DND-41 (cell line): ENCODE measurements around the gene F13A1.

Experiments
- ATAC-seq: fragments of 200-7000 bp; cut with Tn5 transposase; 3 replicates; pipeline ENCODE4 v1.9.1; 2021; ENCODE audit warnings: low read depth; ENCODE audit not compliant: insufficient read depth
- DNase-seq: peaks from one replicate; pipeline ENCODE4 v3.0.0-alpha.2; 2020
- H2AFZ ChIP-seq: 2 replicates; pipeline ENCODE4 v1.6.0; 2012; ENCODE audit warnings: low read depth, low read length
- H3K27ac ChIP-seq: 2 replicates; pipeline ENCODE4 v1.5.1; 2012; ENCODE audit warnings: low read length, inconsistent platforms
- H3K27me3 ChIP-seq: fragments of 200-600 bp; sonication (generic); 2 replicates; pipeline ENCODE4 v1.6.0; 2012; ENCODE audit warnings: low read length, mild to moderate bottlenecking, inconsistent platforms; ENCODE audit not compliant: insufficient read depth, poor library complexity
- H3K36me3 ChIP-seq: 2 replicates; pipeline ENCODE4 v1.5.1; 2012; ENCODE audit warnings: low read length, inconsistent platforms; ENCODE audit not compliant: insufficient read depth
- H3K4me1 ChIP-seq: 2 replicates; pipeline ENCODE4 v1.5.1; 2012; ENCODE audit warnings: mild to moderate bottlenecking, low read length; ENCODE audit not compliant: insufficient read depth
- H3K4me2 ChIP-seq: 2 replicates; pipeline ENCODE4 v1.6.0; 2012; ENCODE audit warnings: mild to moderate bottlenecking, moderate library complexity, low read length, inconsistent platforms; ENCODE audit not compliant: insufficient read depth
- H3K4me3 ChIP-seq, 2 experiments: fragments of 200-600 bp in 1 of 2; shearing (Covaris generic) in 1 of 2; 2 replicates each; pipeline ENCODE4 v1.5.1; 2012 to 2016; ENCODE audit warnings: inconsistent platforms in 2 of 2, low read length in 2 of 2, mild to moderate bottlenecking in 2 of 2, low read depth in 1 of 2, moderate library complexity in 1 of 2
- H3K79me2 ChIP-seq: 2 replicates; pipeline ENCODE4 v1.6.0; 2012; ENCODE audit warnings: low read length, inconsistent platforms; ENCODE audit not compliant: insufficient read depth
- H3K9ac ChIP-seq: 2 replicates; pipeline ENCODE4 v1.6.0; 2012; ENCODE audit warnings: low read depth, mild to moderate bottlenecking, inconsistent platforms, low read length, moderate library complexity
- H3K9me3 ChIP-seq: 2 replicates; pipeline ENCODE4 v1.5.1; 2012; ENCODE audit warnings: low read length, moderate library complexity, mild to moderate bottlenecking, inconsistent platforms; ENCODE audit not compliant: insufficient read depth, severe bottlenecking
- H4K20me1 ChIP-seq: 2 replicates; pipeline ENCODE4 v1.6.0; 2012; ENCODE audit warnings: low read length; ENCODE audit not compliant: insufficient read depth
- EZH2 ChIP-seq: IDR thresholded peaks from 3 replicates; pipeline ENCODE4 v1.6.1; 2012; ENCODE audit warnings: borderline replicate concordance, low read depth, mild to moderate bottlenecking, moderate library complexity, low read length, inconsistent platforms; ENCODE audit not compliant: severe bottlenecking
- TF ChIP-seq, protein P1 (sequence below): IDR thresholded peaks from 2 replicates; pipeline ENCODE4 v1.5.1; 2012; ENCODE audit warnings: borderline replicate concordance, low read length, moderate library complexity, mild to moderate bottlenecking; ENCODE audit not compliant: poor library complexity, severe bottlenecking; ENCODE audit errors: extremely low read depth

F13A1 gene

DNA sequence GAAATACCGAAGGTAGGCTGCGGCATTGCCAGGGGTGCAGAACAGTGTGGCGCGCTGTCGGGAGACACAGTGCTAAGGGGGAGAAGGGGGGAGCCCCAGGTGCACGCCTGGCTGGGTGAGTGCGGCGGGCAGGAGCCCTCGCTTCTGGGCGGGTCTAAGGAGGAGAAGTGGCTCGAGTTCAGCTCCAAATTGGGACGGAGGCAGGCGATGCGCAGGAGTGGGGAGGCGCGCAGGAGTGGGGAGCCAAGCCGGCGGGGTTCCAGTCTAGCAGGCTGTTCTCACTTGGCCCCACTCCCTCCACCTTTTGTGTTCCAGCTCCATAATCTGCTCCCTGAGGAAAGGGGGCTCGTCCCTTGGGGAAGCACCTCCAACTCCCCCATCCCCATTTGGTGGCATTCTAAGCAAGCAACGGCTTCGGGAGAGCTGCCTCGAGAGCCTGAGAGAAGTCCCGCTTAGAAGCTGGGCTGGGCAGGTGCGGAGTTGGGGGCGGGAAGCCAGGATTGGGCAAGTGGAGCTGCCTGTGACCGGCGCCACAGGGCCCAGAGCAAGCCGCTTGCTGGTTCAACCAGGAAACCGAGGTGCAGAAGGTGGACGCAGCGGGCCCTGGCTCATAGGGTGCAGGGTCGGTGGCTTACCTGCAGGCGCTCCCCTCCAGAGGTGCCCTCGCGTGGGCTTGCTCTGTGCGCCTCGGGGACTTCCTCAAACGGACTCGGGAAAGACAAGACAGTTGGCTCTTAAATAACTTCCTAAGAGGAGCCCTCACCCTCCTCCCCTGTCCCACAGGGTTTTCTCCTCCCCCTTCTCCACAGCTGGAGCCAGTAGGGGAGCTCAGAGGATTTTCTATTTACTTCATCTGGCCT, at the start of gene F13A1:
Gene F13A1 (minus strand): TSS at position 711 of the 860 bp plus-strand sequence. CDS start 1,998 bp downstream, outside the sequence.
- ATAC-seq (no peak), DNase-seq (no peak)
- no peaks in the 10 kb centered on the region for H3K79me2 ChIP-seq
- no peaks in the 10 kb centered on the region for H3K4me1 ChIP-seq
- no peaks in the 10 kb centered on the region for H3K9me3 ChIP-seq
- H3K9ac ChIP-seq: no peak within 1 kb of the TSS
- no peaks in the 10 kb centered on the region for H3K36me3 ChIP-seq
- no peak within 1 kb of the TSS for H3K27ac ChIP-seq
- peaks cover 29% of the 10 kb centered on the region for H3K27me3 ChIP-seq
- TF ChIP-seq, protein P1, sequence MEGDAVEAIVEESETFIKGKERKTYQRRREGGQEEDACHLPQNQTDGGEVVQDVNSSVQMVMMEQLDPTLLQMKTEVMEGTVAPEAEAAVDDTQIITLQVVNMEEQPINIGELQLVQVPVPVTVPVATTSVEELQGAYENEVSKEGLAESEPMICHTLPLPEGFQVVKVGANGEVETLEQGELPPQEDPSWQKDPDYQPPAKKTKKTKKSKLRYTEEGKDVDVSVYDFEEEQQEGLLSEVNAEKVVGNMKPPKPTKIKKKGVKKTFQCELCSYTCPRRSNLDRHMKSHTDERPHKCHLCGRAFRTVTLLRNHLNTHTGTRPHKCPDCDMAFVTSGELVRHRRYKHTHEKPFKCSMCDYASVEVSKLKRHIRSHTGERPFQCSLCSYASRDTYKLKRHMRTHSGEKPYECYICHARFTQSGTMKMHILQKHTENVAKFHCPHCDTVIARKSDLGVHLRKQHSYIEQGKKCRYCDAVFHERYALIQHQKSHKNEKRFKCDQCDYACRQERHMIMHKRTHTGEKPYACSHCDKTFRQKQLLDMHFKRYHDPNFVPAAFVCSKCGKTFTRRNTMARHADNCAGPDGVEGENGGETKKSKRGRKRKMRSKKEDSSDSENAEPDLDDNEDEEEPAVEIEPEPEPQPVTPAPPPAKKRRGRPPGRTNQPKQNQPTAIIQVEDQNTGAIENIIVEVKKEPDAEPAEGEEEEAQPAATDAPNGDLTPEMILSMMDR: no peak
- no peak for TF ChIP-seq EZH2
- H2AFZ ChIP-seq: no peak within 1 kb of the TSS
- H3K4me2 ChIP-seq: no peak within 1 kb of the TSS
- H4K20me1 ChIP-seq: no peaks in the 10 kb centered on the region
- H3K4me3 ChIP-seq: no peak within 1 kb of the TSS

DNA sequence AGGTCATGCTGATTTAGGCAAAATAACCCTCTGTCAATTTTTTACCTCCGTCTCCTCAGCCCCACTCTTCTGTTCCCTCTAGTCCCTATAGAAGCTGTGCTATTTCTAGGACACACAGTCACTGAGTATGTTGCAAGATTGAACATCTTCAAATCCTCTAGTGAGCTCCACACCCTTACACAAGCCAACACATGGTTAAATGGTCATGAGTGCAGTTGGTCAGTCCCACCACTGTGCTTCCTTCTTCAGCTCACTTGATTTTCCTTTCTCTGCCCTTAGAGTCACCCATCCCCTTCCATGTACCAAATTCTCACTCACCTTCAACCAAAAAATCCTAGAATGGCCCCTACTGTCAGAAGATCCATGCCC, 48.2 kb upstream of the F13A1 start:
- Histone ChIP-seq H2AFZ (no peak overlapping the region), H3K27me3 (no peaks in the 10 kb centered on the region), H3K4me2 (no peak overlapping the region), H3K9me3 (no peaks in the 10 kb centered on the region), H3K4me1 (no peaks in the 10 kb centered on the region), H3K36me3 (no peaks in the 10 kb centered on the region), H3K9ac (no peak overlapping the region), H4K20me1 (no peaks in the 10 kb centered on the region), H3K27ac (no peak overlapping the region), H3K4me3 (no peak overlapping the region), H3K79me2 (no peaks in the 10 kb centered on the region)
- no peak for TF ChIP-seq EZH2
- TF ChIP-seq, protein P1: no peak
- ATAC-seq (no peak), DNase-seq (no peak)

DNA sequence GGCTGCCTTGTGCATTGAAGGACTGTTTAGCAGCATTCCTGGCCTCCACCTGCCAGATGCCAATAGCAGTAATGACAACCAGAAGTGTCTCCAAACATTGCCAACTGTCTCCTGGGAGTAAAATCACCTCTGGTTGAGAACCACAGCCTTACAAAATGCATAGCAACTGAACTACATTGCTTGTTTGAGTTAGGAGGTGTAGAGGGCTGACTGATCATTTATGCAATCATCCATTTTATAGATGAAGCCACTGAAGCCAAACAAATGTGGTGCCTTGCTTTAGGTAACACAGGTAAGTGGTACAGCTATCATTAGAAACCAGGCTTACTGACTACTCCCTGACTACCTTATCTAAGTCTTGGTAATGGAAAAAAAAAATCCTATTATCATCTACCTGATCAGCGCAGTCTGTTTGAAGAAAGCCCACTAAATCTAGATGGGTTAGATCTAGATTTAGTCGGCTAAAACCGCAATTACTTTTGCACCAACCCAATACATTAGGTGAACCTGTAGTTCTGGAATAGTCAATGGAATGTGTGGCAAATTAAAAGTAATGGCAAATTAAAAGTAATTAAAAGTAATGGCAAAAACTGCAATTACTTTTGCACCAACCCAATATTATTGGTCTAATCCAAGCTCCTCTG, 47.7 kb upstream of the F13A1 start:
- Histone ChIP-seq H3K4me3 (no peak overlapping the region), H3K36me3 (no peaks in the 10 kb centered on the region), H3K9ac (no peak overlapping the region), H3K27ac (no peak overlapping the region), H4K20me1 (no peaks in the 10 kb centered on the region), H3K9me3 (no peaks in the 10 kb centered on the region), H3K27me3 (no peaks in the 10 kb centered on the region), H3K79me2 (no peaks in the 10 kb centered on the region), H3K4me1 (no peaks in the 10 kb centered on the region), H3K4me2 (no peak overlapping the region), H2AFZ (no peak overlapping the region)
- no peak for TF ChIP-seq EZH2
- TF ChIP-seq, protein P1: no peak
- ATAC-seq: no peak
- no peak for DNase-seq
